HG02610 (cell line): Measurements from ENCODE around the gene CIPC.

Experiments used
- ATAC-seq: cut with Tn5 transposase; IDR thresholded peaks from one replicate; pipeline ENCODE4 v1.9.1; 2021; ENCODE audit warnings: mild to moderate bottlenecking, moderate library complexity; ENCODE audit not compliant: unreplicated experiment

CIPC gene, protein sequence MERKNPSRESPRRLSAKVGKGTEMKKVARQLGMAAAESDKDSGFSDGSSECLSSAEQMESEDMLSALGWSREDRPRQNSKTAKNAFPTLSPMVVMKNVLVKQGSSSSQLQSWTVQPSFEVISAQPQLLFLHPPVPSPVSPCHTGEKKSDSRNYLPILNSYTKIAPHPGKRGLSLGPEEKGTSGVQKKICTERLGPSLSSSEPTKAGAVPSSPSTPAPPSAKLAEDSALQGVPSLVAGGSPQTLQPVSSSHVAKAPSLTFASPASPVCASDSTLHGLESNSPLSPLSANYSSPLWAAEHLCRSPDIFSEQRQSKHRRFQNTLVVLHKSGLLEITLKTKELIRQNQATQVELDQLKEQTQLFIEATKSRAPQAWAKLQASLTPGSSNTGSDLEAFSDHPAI

GRCh38 chr14:77097700-77098528, at the start of gene CIPC:
CIPC (plus strand) TSS chr14:77098258; CDS start chr14:77105709, 7,451 bp downstream.
- peak; percentile 89 for ATAC-seq

DNA sequence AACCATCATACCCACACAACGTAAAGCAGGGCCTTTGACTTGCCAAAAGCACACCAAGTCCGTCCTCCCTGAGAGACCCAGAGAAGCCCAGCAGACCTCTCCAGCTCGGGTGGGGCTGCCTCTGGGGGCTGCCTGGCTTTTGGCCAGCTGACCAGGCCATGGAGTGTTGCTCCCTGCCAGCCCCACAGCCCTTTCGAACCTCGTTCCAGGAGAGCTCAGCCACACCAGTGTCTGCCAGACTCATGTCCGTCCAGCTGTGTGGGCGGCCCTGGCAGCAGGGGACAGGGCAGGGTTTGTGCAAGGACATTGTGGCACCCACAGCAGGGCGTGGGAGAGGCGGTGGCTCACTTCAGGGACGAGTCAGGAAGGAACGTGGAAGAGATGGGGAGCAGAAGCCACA, 46.9 kb upstream of the CIPC start:
- ATAC-seq, result no peak

GRCh38 chr14:77052281-77053044, 45.6 kb upstream of the CIPC start:
- ATAC-seq, result no peak

DNA sequence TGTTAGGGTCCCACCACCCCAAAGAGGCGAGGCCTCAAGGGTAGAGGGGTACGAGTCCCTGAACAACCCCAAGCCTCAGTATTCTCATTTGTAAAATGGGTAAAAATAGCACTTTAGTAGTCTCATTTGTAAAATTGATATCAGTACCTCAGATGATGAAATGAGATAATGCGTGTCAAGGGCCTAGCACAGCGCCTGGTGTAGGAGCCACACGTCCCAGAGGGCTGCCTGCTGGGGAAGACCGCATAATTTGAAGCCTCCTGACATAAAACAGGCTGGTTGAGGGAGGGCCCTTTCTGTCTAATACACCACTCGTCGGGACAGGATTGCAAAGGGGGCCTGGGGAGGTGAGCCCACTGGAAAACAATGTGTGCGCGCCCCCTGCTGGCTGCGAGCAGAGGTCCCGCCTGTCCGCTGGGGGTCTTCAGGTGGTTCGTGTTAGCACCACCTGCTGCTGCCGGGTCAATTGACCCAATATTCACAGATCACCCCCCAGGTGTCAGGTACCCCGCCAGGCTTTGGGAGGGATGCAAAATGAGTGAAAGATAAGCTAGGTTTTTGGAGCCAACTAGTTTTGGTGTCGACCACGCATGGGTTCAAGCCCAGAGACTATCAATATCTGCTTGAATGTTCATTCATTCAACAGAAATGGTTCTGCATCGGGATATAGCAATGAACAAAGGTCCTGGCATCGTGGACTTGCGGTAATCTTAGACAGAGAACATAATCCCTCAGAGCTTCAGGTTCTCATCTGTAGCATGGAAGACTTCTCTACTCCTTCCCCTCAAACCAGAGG, 44.8 kb upstream of the CIPC start:
- no peak for ATAC-seq

- no peak for ATAC-seq
Observed at GRCh38 chr14:77055306-77055705, 42.8 kb upstream of the CIPC start.

- ATAC-seq, result no peak
Observed at GRCh38 chr14:77055981-77056380, 42.1 kb upstream of the CIPC start.

GRCh38 chr14:77058117-77058516, 39.9 kb upstream of the CIPC start:
- ATAC-seq, result no peak

- no peak for ATAC-seq
Observed at GRCh38 chr14:77058785-77059184, 39.3 kb upstream of the CIPC start.

GRCh38 chr14:77059276-77059915, 38.7 kb upstream of the CIPC start:
- no peak for ATAC-seq

DNA sequence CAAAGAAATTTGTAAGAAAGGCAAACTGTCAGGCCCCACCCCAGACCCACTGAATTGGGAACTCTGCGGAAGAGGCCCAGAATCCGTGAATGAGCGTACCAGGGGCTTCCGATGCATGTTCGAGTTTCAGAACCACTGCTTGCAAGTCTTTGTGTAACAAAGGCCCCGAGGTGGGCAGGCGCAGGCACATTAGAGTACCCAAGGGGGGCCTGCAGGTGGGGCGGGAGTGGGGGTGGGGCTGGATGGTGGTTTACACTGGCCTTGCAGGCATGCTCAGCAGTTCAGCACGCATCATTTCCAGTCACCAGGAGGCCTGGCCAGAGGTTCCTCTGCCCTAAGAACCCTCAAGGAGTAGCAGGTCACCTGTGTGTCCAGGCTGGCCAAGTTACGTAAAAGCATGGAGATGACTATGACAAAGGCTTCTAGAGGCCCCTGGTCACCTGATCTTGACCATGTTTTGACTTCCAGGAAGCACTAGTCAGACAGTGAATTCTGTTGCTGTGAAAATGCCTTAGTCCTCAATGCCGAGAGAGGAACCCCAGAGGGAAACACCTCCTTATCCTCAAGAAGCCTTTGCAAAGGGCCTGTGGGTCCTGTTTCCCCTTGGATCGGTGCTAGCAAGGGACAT, 36.3 kb upstream of the CIPC start:
- no peak for ATAC-seq

GRCh38 chr14:77062261-77062660, 35.8 kb upstream of the CIPC start:
- ATAC-seq, result no peak

- no peak for ATAC-seq
Observed at GRCh38 chr14:77063571-77064171, 34.4 kb upstream of the CIPC start.

DNA sequence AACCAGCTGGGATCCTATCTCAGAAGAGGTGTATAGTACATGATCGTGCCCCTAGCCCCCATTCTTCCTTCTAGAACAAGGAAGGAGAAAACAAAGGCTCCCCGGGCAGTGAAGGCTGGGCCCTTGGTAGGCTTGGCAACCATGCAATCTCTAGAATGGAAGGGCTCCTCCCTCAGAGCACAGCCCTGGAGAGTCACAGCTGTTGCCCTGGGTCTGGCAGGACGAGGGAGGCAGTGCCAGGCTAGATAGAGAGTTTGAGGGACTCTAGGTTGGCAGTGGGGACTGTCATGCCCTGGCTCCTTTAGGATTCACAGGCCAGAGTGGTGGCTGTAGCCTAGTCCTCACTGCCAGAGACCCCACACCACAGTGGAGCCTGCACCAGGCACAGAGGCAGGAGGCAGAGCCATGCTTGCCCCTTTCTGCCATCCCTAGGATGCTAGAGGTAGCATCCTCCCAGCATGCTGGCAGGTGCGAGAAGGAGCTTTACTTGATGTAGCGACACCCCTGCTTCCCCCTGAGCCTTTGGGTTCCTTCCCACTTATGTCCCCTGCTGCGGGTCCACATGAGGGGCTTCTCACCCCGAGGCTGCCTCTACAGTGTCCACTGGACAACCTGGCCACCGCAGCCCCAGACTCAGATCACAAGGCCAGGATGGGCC, 33.4 kb upstream of the CIPC start:
- no peak for ATAC-seq

- ATAC-seq, result no peak
Observed at GRCh38 chr14:77065851-77066577, 32.0 kb upstream of the CIPC start.

- ATAC-seq, result no peak
Observed at GRCh38 chr14:77066578-77067172, 31.4 kb upstream of the CIPC start.

- ATAC-seq, result no peak
Observed at GRCh38 chr14:77067632-77068516, 30.2 kb upstream of the CIPC start.
